Testis (tissue), 3 donors: ENCODE measurements around the gene GZMB. TPM values are rescaled to one million over a fixed set of nuclear protein-coding genes. Genes with fewer than 3 reads are reported as not detected.
"Not testable (repeated sequence)": the region's sequence is repeated elsewhere in the genome, so short reads cannot be mapped to it uniquely, and the experiment has no call there.

Experiments used
- DNase-seq: peaks from one replicate; pipeline ENCODE4 v3.0.0-alpha.2; 2019
- H3K27ac ChIP-seq, 2 donors: fragments of 200-600 bp; sonication (generic); one replicate each; pipeline ENCODE4 v1.5.1; 2019
- H3K27me3 ChIP-seq: fragments of 200-600 bp; sonication (generic); one replicate; pipeline ENCODE4 v1.5.1; 2019
- H3K36me3 ChIP-seq: fragments of 200-600 bp; sonication (generic); one replicate; pipeline ENCODE4 v1.5.1; 2017; ENCODE audit warnings: low read depth; ENCODE audit errors: missing control alignments
- H3K4me1 ChIP-seq: fragments of 200-600 bp; sonication (generic); one replicate; pipeline ENCODE4 v1.5.1; 2019
- H3K4me3 ChIP-seq, 2 donors: fragments of 200-600 bp; sonication (generic); one replicate each; pipeline ENCODE4 v1.5.1; 2017 to 2019
- H3K9me3 ChIP-seq: fragments of 200-600 bp; sonication (generic); one replicate; pipeline ENCODE4 v1.5.1; 2017
- POLR2A ChIP-seq: fragments of 450-650 bp; IDR thresholded peaks from one replicate; pipeline ENCODE4 v1.6.1; 2017; ENCODE audit warnings: antibody characterized with exemption, mild to moderate bottlenecking, moderate library complexity
- WGBS, 2 donors: methylation state at CpG; one replicate each; pipeline ENCODE4 v1.1.5; 2018; 5-methylcytosine and 5-hydroxymethylcytosine counted together
- intact Hi-C: fragments of 100-400 bp; cut with DNase I; formaldehyde crosslinking; loops from one replicate; pipeline ENCODE4 v1.15.1; 2023; ENCODE audit warnings: low total_unique reads
- polyA plus RNA-seq: library from polyadenylated mRNA; stranded (reverse); fragments of 350-450 nt; fragmentation: Illumina TruSeq; extraction: RNeasy Lipid Tissue Mini Kit (QIAGEN cat#74804); gene quantifications from one replicate; pipeline ENCODE4 v1.2.3, GENCODE V29; 2014; ENCODE audit warnings: low read depth, low replicate concordance; ENCODE audit not compliant: insufficient read depth
- total RNA-seq, 2 donors: library from RNA; depleted of rRNA; stranded (reverse); fragments of >200 nt; gene quantifications; one replicate each; pipeline ENCODE4 v1.2.3, GENCODE V29; 2016
- TF ChIP-seq, protein P1 (sequence below), 3 experiments: fragments of 450-650 bp in 2 of 3; fragments of 200-600 bp in 1 of 3; sonication (generic) in 1 of 3; IDR thresholded peaks; one replicate each; pipeline ENCODE4 v1.5.1; 2016 to 2019; ENCODE audit warnings: antibody characterized with exemption in 3 of 3, mild to moderate bottlenecking in 2 of 3, moderate library complexity in 1 of 3

The GZMB gene
- total and polyA plus RNA-seq, 3 donors from 2014 or later = 0.93 to 1.5 TPM; not detected in 1

DNA sequence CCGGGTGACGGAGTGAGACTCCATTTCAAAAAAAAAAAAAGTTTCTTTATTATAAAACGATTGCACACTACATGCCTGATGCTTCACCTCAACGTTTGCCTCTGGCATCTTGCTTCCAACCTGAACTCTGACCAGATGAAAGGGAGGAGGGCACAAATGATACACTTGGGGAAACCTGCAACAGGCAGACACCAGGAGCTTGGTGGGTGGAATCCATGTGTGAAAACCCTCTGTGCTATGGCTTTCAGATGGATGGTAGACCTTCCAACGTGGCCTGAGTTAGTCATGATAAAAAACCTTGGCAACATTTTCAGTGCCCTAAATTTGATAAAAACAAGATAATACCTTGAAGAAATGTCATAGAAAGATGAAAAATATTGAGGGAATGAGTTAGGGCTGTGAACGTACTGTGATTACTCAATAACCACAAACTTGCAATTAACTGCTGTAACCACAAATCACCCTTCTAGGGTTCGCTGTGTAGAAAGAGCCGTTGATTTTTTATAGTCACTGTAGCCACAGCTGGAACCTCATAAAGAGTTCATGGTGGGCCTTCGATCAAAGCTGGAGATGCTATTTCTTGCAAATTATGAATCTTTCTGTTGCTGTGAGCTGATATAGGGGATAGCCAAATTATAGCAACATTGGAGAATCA lies 26.1 kb upstream of the GZMB start:
- 74% methylated on average over 9 of the region's 9 CpGs for WGBS, 2 donors
- Histone ChIP-seq H3K36me3 (no peaks in the 10 kb centered on the region), H3K27me3 (no peaks in the 10 kb centered on the region), H3K4me1 (no peaks in the 10 kb centered on the region), H3K4me3 (no peak overlapping the region), H3K9me3 (no peaks in the 10 kb centered on the region), H3K27ac (no peak overlapping the region)
- intact Hi-C loops = no loop called here
- no peak for TF ChIP-seq POLR2A
- TF ChIP-seq, protein P1, sequence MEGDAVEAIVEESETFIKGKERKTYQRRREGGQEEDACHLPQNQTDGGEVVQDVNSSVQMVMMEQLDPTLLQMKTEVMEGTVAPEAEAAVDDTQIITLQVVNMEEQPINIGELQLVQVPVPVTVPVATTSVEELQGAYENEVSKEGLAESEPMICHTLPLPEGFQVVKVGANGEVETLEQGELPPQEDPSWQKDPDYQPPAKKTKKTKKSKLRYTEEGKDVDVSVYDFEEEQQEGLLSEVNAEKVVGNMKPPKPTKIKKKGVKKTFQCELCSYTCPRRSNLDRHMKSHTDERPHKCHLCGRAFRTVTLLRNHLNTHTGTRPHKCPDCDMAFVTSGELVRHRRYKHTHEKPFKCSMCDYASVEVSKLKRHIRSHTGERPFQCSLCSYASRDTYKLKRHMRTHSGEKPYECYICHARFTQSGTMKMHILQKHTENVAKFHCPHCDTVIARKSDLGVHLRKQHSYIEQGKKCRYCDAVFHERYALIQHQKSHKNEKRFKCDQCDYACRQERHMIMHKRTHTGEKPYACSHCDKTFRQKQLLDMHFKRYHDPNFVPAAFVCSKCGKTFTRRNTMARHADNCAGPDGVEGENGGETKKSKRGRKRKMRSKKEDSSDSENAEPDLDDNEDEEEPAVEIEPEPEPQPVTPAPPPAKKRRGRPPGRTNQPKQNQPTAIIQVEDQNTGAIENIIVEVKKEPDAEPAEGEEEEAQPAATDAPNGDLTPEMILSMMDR (IDR thresholded peaks at IDR 0.05) = no peak
- DNase-seq = no peak

DNA sequence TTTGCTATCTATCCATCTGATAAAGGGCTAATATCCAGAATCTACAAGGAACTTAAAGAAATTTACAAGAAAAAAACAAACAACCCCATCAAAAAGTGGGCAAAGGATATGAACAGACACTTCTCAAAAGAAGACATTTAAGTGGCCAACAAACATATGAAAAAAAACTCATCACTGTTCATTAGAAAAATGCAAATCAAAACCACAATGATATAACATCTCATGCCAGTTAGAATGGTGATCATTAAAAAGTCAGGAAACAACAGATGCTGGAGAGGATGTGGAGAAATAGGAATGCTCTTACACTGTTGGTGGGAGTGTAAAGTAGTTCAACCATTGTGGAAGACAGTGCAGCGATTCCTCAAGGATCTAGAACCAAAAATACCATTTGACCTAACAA lies 14.4 kb upstream of the GZMB start:
- WGBS, 2 donors = 56 to 68% methylated on average over 1 of the region's 1 CpG

DNA sequence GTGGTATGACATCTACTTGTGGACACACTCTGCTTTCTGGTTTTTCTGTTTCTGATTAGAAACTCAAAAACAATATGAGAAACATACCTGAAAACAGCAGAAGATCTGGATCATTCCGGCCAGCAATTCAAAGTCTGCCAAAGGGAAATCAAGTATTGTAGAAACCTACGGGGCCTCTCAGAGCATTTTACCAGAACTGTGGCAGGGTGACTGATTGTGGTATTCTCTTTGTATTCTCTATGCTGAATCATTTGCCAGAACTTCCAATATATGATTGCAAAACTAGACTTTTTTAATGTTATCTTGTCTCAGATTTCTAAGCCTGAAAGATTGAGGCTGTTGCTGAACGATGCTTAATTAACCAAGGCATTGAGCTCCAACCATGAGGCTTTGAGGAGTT lies 5.9 kb upstream of the GZMB start:
- no peaks in the 10 kb centered on the region for H3K36me3 ChIP-seq
- 74 to 90% methylated on average over 3 of the region's 3 CpGs for WGBS, 2 donors
- DNase-seq = no peak
- H3K4me1 ChIP-seq = no peaks in the 10 kb centered on the region
- no peaks in the 10 kb centered on the region for H3K9me3 ChIP-seq
- H3K27me3 ChIP-seq = no peaks in the 10 kb centered on the region
- intact Hi-C loops = no loop called here
- H3K4me3 ChIP-seq = no peak overlapping the region
- H3K27ac ChIP-seq = no peak overlapping the region
- TF ChIP-seq, protein P1 (IDR thresholded peaks at IDR 0.05) = no peak
- no peak for TF ChIP-seq POLR2A

More for the DNA sequence above, 14.4 kb upstream of the GZMB start:
- H3K36me3 ChIP-seq, H3K27me3 ChIP-seq, intact Hi-C loops, DNase-seq, H3K27ac ChIP-seq, H3K4me3 ChIP-seq, H3K4me1 ChIP-seq, H3K9me3 ChIP-seq: not testable (repeated sequence)

DNA sequence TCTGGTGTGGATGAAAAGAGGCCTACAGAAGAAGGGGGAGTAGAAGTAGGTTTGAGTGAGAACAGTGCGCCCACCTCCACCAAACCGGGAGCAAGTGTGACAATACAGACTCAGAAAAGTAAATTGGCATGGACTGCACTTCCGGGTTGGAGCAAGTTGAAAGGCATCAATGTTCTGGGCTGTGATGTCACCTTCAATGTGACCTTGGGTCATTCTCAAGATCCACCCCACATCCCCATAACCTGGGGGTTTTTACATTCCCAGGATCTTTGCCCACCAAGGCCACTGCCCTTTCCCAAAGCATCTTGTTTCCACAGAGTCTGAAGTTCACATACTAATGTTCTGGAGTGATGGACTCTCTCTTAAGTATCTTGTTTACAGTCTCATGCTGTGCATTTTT lies 5.3 kb upstream of the GZMB start:
- Histone ChIP-seq H3K9me3 (no peaks in the 10 kb centered on the region), H3K4me1 (no peaks in the 10 kb centered on the region), H3K4me3 (no peak overlapping the region), H3K36me3 (no peaks in the 10 kb centered on the region), H3K27ac (no peak overlapping the region), H3K27me3 (no peaks in the 10 kb centered on the region)
- 92 to 94% methylated on average over 3 of the region's 3 CpGs for WGBS, 2 donors
- DNase-seq = no peak
- TF ChIP-seq, protein P1 (IDR thresholded peaks at IDR 0.05) = no peak
- no peak for TF ChIP-seq POLR2A
- intact Hi-C loops = no loop called here

DNA sequence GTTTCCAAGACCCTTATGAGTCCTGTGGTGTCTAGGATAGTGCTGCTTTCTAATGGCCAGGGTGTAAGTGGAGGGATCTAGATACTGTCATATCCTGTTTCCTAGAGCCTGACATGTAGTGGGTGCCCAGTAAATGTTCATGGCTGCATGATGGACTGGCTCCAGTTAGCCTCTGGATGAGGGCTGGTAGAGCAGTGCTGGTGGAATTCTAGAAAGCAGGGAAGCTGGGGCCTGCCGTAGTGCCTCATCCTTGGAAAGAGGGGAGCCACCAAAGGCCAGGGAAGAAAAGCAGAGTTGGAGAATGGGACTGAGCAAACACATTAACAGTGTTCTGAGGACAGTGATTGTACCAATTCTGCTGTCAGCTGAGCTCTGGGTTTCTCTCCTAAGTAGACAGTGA lies 637 bp downstream of the GZMB start:
- Histone ChIP-seq H3K27me3 (no peaks in the 10 kb centered on the region), H3K4me3 (no peak overlapping the region), H3K36me3 (no peaks in the 10 kb centered on the region), H3K27ac (no peak overlapping the region), H3K9me3 (no peaks in the 10 kb centered on the region), H3K4me1 (no peaks in the 10 kb centered on the region)
- intact Hi-C loops = no loop called here
- TF ChIP-seq, protein P1 (IDR thresholded peaks at IDR 0.05) = no peak
- no peak for TF ChIP-seq POLR2A
- DNase-seq = no peak
- WGBS, 2 donors = 88 to 92% methylated on average over 1 of the region's 1 CpG
